T-helper 1 cell treated with Interleukin-12 subunit alpha and Interleukin-12 subunit beta and Interleukin-4 antibody, amounts not matched to agents 30 μg/mL and 1 μg/mL, for 36 hours (primary cell): ENCODE measurements around the gene TRIM28.
A peak's percentile ranks its signal among the peaks of the same experiment; 100 is the strongest.
"Not testable (repeated sequence)": the region's sequence is repeated elsewhere in the genome, so short reads cannot be mapped to it uniquely, and the experiment has no call there.

Experiments
- H3K27ac Mint-ChIP-seq: one replicate; pipeline ENCODE4 v1.8.0; 2021; ENCODE audit warnings: mild to moderate bottlenecking, mixed read lengths
- H3K27me3 Mint-ChIP-seq: one replicate; pipeline ENCODE4 v1.8.0; 2021; ENCODE audit warnings: low read depth, mixed read lengths
- H3K36me3 Mint-ChIP-seq: one replicate; pipeline ENCODE4 v1.8.0; 2021; ENCODE audit warnings: low read depth, mixed read lengths
- H3K4me1 Mint-ChIP-seq: one replicate; pipeline ENCODE4 v1.8.0; 2021; ENCODE audit warnings: low read depth, mixed read lengths
- H3K4me3 Mint-ChIP-seq: one replicate; pipeline ENCODE4 v1.8.0; 2021; ENCODE audit warnings: mild to moderate bottlenecking, moderate library complexity, mixed read lengths
- H3K9me3 Mint-ChIP-seq: one replicate; pipeline ENCODE4 v1.8.0; 2021; ENCODE audit warnings: mixed read lengths

TRIM28 gene

DNA sequence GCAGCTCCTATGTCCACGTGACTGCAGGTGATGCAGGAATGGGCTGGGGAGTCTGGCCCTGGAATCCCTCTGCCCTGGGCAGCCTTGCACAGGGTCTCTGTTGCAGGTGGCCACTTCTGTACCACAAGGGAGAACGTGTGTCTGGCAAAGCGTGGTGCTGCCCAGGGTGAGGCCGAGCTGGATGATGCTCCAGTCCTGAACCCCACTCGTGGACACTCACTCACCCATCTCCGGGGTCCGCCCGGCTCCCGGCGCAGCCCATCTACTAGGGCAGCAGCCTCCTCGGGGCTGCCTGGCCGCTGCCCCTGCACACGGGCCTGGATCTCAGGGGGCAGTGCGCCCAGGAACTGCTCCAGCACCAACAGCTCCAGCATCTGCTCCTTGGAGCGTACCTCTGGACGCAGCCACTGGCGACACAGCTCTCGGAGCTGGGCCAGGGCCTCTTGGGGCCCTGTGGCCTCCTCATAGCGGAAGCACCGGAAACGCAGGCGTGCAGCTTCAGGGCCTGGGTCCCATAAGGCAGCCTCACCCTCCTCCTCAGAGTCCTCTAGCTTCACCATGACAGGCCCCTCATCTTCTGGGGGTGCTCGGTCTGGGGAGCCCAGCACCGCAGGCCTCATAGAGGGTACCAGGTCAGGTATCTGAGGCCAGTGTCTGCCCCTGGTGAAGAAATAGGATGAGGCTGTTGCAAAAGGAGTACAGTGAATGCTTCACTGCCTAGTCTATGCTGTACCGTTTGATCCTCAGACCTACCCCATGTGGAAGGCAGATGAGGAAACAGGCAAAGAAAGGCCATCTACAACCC, 27.1 kb downstream of the TRIM28 start:
- Mint-ChIP-seq H3K9me3 (no peaks in the 10 kb centered on the region), H3K4me1 (peaks cover 27% of the 10 kb centered on the region), H3K27ac (no peak overlapping the region), H3K27me3 (no peaks in the 10 kb centered on the region), H3K4me3 (no peak overlapping the region), H3K36me3 (peaks cover 15% of the 10 kb centered on the region)

- no peaks in the 10 kb centered on the region for H3K9me3 Mint-ChIP-seq
- H3K36me3 Mint-ChIP-seq, result peaks cover 15% of the 10 kb centered on the region
- peaks cover 29% of the 10 kb centered on the region for H3K4me1 Mint-ChIP-seq
- H3K4me3 Mint-ChIP-seq, result no peak overlapping the region
- no peaks in the 10 kb centered on the region for H3K27me3 Mint-ChIP-seq
- H3K27ac Mint-ChIP-seq, result no peak overlapping the region
Measured at GRCh38 chr19:58571575-58571947, 27.7 kb downstream of the TRIM28 start.

- Mint-ChIP-seq H3K36me3 (peaks cover 15% of the 10 kb centered on the region), H3K27me3 (no peaks in the 10 kb centered on the region), H3K27ac (peak overlapping the region; percentile 99), H3K4me1 (peaks cover 29% of the 10 kb centered on the region), H3K9me3 (no peaks in the 10 kb centered on the region), H3K4me3 (peak overlapping the region; percentile 96)
Measured at GRCh38 chr19:58572026-58572817, 28.4 kb downstream of the TRIM28 start.

DNA sequence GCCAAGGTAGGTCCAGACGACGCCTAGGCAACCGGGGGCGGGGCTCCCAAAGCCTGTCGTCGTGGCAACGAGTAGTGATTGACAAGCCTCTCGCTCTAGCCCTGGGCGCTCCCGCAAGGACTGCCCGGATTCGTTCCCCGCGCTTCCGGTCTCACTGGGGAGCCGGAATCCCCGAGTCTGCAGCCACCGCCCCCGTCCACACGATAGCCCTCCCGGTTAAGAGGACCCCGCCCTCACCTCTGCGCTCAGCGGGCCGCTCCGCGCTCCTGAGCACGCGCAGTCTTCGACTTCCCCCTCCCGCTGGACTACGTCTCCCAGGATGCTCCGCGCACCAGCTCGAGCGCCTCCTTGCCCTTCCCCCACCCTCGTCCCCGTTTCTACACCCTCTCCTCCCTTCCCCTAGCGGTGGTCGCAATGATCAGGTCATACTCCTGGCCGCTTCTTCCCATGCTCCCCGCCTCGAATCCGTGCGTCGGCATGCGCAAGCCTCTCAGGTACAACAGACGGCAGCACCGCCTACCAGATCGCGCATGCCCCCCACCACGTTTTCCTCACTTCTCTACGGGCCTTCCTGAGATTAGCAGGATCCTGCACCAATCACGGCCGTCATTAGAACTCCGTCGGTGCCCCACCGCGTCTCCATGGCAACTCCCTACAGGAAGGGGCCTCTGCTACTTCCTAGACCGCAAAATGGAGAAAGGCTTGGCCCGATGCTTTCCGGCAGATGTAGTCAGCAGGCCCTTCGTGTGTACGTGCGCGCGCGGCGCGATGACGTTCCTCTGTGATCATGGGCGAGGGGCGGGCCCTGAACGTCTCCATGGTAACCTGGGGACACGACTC, 29.2 kb downstream of the TRIM28 start, which contains the start of gene MZF1:
Gene MZF1, minus strand, starts transcription at position 518 of the 840 bp plus-strand sequence. CDS start 1,946 bp downstream, outside the sequence.
- H3K27ac Mint-ChIP-seq, result peak within 1 kb of the TSS; percentile 99
- peaks cover 12% of the 10 kb centered on the region for H3K36me3 Mint-ChIP-seq
- peak within 1 kb of the TSS; percentile 96 for H3K4me3 Mint-ChIP-seq
- H3K27me3 Mint-ChIP-seq, result no peaks in the 10 kb centered on the region
- H3K4me1 Mint-ChIP-seq, result peaks cover 33% of the 10 kb centered on the region
- H3K9me3 Mint-ChIP-seq, result no peaks in the 10 kb centered on the region

- H3K4me3 Mint-ChIP-seq, result peak overlapping the region; percentile 96
- no peaks in the 10 kb centered on the region for H3K27me3 Mint-ChIP-seq
- peaks cover 33% of the 10 kb centered on the region for H3K4me1 Mint-ChIP-seq
- peaks cover 6% of the 10 kb centered on the region for H3K36me3 Mint-ChIP-seq
- peak overlapping the region; percentile 99 for H3K27ac Mint-ChIP-seq
- H3K9me3 Mint-ChIP-seq, result no peaks in the 10 kb centered on the region
Measured at GRCh38 chr19:58573658-58574164, 29.8 kb downstream of the TRIM28 start.

GRCh38 chr19:58575183-58576041, 31.5 kb downstream of the TRIM28 start:
- H3K9me3 Mint-ChIP-seq, result no peaks in the 10 kb centered on the region
- peak overlapping the region; percentile 96 for H3K4me3 Mint-ChIP-seq
- peaks cover 33% of the 10 kb centered on the region for H3K4me1 Mint-ChIP-seq
- peak overlapping the region; percentile 99 for H3K27ac Mint-ChIP-seq
- no peaks in the 10 kb centered on the region for H3K27me3 Mint-ChIP-seq
- H3K36me3 Mint-ChIP-seq, result peaks cover 2% of the 10 kb centered on the region

- H3K27ac Mint-ChIP-seq, H3K27me3 Mint-ChIP-seq, H3K4me3 Mint-ChIP-seq, H3K9me3 Mint-ChIP-seq, H3K36me3 Mint-ChIP-seq: not testable (repeated sequence)
- peaks cover 31% of the 10 kb centered on the region for H3K4me1 Mint-ChIP-seq
Measured at GRCh38 chr19:58577581-58577980, 33.7 kb downstream of the TRIM28 start.

GRCh38 chr19:58578012-58578925, 34.4 kb downstream of the TRIM28 start:
- Mint-ChIP-seq H3K4me3 (no peak overlapping the region), H3K27ac (no peak overlapping the region), H3K27me3 (no peaks in the 10 kb centered on the region), H3K9me3 (no peaks in the 10 kb centered on the region), H3K36me3 (peaks cover 10% of the 10 kb centered on the region), H3K4me1 (peaks cover 30% of the 10 kb centered on the region)

DNA sequence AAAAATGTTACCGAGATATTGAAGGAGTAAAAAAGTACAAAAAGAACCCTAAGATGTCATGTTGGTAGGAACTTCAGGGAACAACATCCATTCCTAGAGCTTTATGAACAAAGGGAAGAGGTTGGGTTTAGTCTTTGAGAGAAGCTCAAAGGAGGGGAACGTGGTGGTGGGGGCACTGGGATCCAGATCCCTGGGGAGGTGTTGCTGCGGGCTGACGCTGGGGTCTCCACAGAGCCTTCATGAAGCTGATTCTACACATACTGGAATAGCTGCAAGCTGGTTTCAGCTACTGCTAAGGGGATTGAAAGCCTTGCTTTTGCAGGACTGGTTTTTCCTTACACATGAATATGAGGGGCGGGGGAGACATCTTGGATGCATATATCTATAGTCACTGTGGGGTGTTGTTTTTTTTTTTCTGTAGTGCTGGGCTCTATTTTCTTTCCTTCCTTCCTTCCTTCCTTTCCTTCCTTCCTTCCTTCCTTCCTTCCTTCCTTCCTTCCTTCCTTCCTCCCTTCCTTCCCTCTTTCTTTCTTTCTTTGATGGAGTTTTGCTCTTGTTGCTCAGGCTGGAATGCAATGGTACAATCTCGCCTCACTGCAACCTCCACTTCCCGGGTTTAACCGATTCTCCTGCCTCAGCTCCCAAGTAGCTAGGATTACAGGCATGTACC, 35.7 kb downstream of the TRIM28 start:
- no peaks in the 10 kb centered on the region for H3K27me3 Mint-ChIP-seq
- no peak overlapping the region for H3K4me3 Mint-ChIP-seq
- peaks cover 22% of the 10 kb centered on the region for H3K4me1 Mint-ChIP-seq
- peaks cover 11% of the 10 kb centered on the region for H3K36me3 Mint-ChIP-seq
- H3K27ac Mint-ChIP-seq, result no peak overlapping the region
- H3K9me3 Mint-ChIP-seq, result no peaks in the 10 kb centered on the region

GRCh38 chr19:58581227-58582141, 37.6 kb downstream of the TRIM28 start:
- Mint-ChIP-seq H3K4me3 (no peak overlapping the region), H3K27me3 (no peaks in the 10 kb centered on the region), H3K36me3 (peaks cover 12% of the 10 kb centered on the region), H3K4me1 (peaks cover 19% of the 10 kb centered on the region), H3K27ac (peak overlapping the region; percentile 75), H3K9me3 (no peaks in the 10 kb centered on the region)

DNA sequence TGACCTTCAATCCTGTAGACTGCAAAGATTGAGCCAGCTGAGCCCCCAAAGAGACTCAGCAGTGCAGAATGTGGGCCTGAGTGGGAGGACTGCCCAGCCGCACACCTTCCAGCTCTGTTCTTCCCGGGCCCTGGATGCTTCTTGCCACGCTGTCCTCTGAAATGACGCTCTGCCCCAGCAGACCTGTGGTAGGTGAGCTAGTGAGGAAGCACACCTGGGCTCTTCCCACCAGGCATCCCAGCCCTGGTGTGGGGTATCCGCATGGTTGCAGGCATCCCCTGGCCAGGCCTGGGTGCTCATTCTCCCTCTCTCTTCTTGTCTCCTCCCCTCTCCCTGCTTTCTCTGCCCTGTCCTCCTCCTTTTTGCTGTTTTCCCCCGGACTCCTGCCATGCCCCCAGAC, 39.1 kb downstream of the TRIM28 start:
- Mint-ChIP-seq H3K27me3 (no peaks in the 10 kb centered on the region), H3K27ac (no peak overlapping the region), H3K4me1 (peaks cover 15% of the 10 kb centered on the region), H3K36me3 (peaks cover 12% of the 10 kb centered on the region), H3K9me3 (no peaks in the 10 kb centered on the region), H3K4me3 (no peak overlapping the region)
